Ishikawa (cell line): ENCODE measurements around the gene MLLT1.

Experiments
- EGR1 ChIP-seq: IDR thresholded peaks from 2 replicates; pipeline ENCODE4 v1.6.1; 2012
- EP300 ChIP-seq: IDR thresholded peaks from 2 replicates; pipeline ENCODE4 v1.6.1; 2012; ENCODE audit warnings: borderline replicate concordance
- NFIC ChIP-seq: IDR thresholded peaks from 2 replicates; pipeline ENCODE4 v1.6.1; 2012
- RAD21 ChIP-seq: IDR thresholded peaks from 2 replicates; pipeline ENCODE4 v1.6.1; 2012; ENCODE audit warnings: low read depth
- TAF1 ChIP-seq: IDR thresholded peaks from 2 replicates; pipeline ENCODE4 v1.6.1; 2012; ENCODE audit warnings: low read depth, mild to moderate bottlenecking
- TEAD4 ChIP-seq: IDR thresholded peaks from 2 replicates; pipeline ENCODE4 v1.6.1; 2012
- TF ChIP-seq, protein P1 (sequence below): IDR thresholded peaks from 2 replicates; pipeline ENCODE4 v1.6.1; 2012; ENCODE audit warnings: low read depth, mild to moderate bottlenecking

DNA sequence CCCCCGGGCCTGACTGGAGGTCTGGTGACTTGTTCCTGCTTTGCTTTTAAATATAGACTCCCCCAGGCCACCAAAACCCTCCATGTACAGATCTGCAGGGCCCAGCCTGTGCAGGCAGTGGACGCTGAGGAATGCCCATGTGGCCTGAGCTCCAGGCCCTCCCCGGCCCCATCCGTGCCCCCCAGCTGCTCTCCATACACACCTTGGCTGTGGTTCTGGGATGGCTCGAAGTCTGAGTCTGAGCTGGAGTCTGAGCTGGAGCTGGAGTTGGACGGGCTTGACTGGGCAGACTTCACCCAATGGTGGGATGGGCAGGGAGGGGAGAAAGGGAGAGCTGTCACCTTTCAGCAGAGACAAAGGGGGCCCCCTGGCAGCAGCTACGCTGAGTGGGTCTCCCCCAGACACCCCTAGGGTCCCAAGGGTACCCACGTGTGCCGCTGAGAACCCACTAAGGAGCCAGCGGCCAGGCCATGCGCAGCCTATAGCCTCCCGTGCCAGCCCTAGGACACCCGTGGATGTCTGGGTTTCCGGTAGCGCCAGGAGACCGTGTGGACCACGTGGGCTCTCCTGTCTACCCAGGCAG lies 61.9 kb downstream of the MLLT1 start:
- TF ChIP-seq RAD21 = no peak
- no peak for TF ChIP-seq TEAD4
- TF ChIP-seq EGR1 = no peak
- TF ChIP-seq, protein P1, sequence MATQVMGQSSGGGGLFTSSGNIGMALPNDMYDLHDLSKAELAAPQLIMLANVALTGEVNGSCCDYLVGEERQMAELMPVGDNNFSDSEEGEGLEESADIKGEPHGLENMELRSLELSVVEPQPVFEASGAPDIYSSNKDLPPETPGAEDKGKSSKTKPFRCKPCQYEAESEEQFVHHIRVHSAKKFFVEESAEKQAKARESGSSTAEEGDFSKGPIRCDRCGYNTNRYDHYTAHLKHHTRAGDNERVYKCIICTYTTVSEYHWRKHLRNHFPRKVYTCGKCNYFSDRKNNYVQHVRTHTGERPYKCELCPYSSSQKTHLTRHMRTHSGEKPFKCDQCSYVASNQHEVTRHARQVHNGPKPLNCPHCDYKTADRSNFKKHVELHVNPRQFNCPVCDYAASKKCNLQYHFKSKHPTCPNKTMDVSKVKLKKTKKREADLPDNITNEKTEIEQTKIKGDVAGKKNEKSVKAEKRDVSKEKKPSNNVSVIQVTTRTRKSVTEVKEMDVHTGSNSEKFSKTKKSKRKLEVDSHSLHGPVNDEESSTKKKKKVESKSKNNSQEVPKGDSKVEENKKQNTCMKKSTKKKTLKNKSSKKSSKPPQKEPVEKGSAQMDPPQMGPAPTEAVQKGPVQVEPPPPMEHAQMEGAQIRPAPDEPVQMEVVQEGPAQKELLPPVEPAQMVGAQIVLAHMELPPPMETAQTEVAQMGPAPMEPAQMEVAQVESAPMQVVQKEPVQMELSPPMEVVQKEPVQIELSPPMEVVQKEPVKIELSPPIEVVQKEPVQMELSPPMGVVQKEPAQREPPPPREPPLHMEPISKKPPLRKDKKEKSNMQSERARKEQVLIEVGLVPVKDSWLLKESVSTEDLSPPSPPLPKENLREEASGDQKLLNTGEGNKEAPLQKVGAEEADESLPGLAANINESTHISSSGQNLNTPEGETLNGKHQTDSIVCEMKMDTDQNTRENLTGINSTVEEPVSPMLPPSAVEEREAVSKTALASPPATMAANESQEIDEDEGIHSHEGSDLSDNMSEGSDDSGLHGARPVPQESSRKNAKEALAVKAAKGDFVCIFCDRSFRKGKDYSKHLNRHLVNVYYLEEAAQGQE = no peak
- no peak for TF ChIP-seq NFIC
- no peak for TF ChIP-seq EP300
- TF ChIP-seq TAF1 = no peak
